Measurements from ENCODE around the gene LRRC8A.

The LRRC8A gene

DNA sequence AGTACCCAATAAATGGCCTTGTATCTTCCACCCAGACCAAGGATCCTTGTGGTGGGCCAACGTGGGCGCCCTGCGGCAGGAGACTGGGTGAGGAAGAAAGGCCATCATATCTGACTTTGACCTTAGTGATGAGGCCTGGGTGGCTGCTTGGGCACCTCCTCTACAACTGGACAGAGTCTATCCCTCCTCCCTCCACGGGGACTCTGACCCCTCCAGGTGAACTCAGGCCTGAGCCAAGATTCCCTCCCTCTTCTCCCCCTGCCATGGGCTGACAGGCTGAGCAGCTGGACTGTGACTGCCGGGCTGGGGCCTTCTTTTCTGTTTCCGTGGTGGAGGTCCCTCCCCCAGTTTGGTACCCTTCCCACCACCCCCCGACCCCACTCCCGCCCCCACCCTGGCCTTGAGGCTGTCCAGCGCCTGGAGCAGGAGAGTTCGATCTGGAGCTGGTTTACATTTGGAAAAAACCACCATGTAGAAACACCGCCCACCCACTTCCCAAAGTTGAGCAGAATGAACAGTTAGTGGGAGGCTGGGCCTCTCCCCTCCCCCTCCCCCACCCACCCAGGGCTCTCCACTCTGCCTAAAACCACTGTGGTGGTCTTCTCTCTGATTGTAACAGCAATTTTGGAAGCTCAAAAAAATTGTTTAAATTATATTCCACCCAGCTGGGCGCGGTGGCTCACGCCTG lies 37.6 kb downstream of the LRRC8A start:
- Histone ChIP-seq H3K27me3 (ENCODE audit: insufficient read depth, low read length) (no peaks in the 10 kb centered on the region), H3K9ac (ENCODE audit: low read length) (no peak overlapping the region), H3K4me1 (ENCODE audit: insufficient read depth, low read length, severe bottlenecking) (peaks cover 24% of the 10 kb centered on the region), H3K4me2 (ENCODE audit: low read length) (no peak overlapping the region), H3K27ac (ENCODE audit: low read depth, low read length, poor library complexity, severe bottlenecking) (no peak overlapping the region), H4K20me1 (ENCODE audit: insufficient read depth, low read length) (no peaks in the 10 kb centered on the region), H3K4me3 (ENCODE audit: low read depth, low read length, poor library complexity, severe bottlenecking) (no peak overlapping the region), H3F3A (ENCODE audit: insufficient read depth, low read length) (no peaks in the 10 kb centered on the region), H2AFZ (ENCODE audit: low read length) (no peak overlapping the region), H3K36me3 (ENCODE audit: insufficient read depth, low read length) (peaks cover 18% of the 10 kb centered on the region; the same call in 1 of the 2 replicates), H3K9me3 (ENCODE audit: low read length) (no peaks in the 10 kb centered on the region), H3K9me2 (ENCODE audit: low read depth, low read length) (no peaks in the 10 kb centered on the region), H3K79me2 (ENCODE audit: insufficient read depth, low read length) (no peaks in the 10 kb centered on the region)
- TF ChIP-seq EZH2 (IDR thresholded peaks at IDR 0.05; ENCODE audit: borderline replicate concordance, low read length): no peak
- TF ChIP-seq, protein P1, sequence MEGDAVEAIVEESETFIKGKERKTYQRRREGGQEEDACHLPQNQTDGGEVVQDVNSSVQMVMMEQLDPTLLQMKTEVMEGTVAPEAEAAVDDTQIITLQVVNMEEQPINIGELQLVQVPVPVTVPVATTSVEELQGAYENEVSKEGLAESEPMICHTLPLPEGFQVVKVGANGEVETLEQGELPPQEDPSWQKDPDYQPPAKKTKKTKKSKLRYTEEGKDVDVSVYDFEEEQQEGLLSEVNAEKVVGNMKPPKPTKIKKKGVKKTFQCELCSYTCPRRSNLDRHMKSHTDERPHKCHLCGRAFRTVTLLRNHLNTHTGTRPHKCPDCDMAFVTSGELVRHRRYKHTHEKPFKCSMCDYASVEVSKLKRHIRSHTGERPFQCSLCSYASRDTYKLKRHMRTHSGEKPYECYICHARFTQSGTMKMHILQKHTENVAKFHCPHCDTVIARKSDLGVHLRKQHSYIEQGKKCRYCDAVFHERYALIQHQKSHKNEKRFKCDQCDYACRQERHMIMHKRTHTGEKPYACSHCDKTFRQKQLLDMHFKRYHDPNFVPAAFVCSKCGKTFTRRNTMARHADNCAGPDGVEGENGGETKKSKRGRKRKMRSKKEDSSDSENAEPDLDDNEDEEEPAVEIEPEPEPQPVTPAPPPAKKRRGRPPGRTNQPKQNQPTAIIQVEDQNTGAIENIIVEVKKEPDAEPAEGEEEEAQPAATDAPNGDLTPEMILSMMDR (IDR thresholded peaks at IDR 0.05; ENCODE audit: low read length): no peak

DNA sequence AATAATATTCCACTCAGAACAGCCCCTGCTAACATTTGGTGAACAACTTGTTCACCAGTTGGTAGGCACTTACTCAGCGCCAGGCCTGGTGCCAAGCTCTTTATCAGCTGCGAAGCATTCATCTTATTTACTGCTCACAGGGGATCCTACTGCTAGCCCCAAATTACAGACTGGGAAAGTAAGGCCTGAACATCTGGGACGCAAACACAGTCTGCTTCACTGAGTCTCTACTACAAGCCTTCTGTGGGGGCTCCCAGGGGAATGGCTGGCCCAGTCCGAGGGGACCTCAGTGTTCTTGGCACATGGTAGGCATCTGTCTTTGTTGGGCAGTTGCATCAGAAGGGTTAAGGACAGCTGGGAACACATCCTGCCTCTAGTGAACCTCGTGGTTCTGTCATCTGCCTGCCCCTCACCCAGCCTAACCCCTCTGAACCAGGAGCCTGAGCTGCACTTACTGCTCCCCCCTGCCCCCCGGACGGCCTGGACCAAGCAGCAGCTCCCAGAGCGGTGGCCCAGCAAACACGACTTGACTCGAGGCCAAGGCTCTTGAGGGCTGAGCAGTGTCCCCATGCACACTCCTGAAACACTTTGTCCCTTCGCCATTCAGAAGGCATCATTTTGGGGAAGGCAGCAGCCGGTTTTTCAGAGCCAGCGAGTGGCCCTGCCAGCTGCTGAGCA lies 38.6 kb downstream of the LRRC8A start, which contains the start of gene PHYHD1:
PHYHD1 (plus strand) TSS at position 602 of the 678 bp plus-strand sequence. CDS start 1,342 bp downstream, outside the sequence.
- H3K4me1 ChIP-seq (ENCODE audit: insufficient read depth, low read length, severe bottlenecking): peaks cover 24% of the 10 kb centered on the region
- H2AFZ ChIP-seq (ENCODE audit: low read length): peak within 1 kb of the TSS; percentile 58
- peak within 1 kb of the TSS; percentile 84 for H3K9ac ChIP-seq (ENCODE audit: low read length)
- no peaks in the 10 kb centered on the region for H3K79me2 ChIP-seq (ENCODE audit: insufficient read depth, low read length)
- H3K4me2 ChIP-seq (ENCODE audit: low read length): peak within 1 kb of the TSS; percentile 66
- peak within 1 kb of the TSS; percentile 86 for H3K27ac ChIP-seq (ENCODE audit: low read depth, low read length, poor library complexity, severe bottlenecking)
- no peaks in the 10 kb centered on the region for H3F3A ChIP-seq (ENCODE audit: insufficient read depth, low read length)
- no peaks in the 10 kb centered on the region for H3K9me2 ChIP-seq (ENCODE audit: low read depth, low read length)
- peak within 1 kb of the TSS; percentile 64 for H3K4me3 ChIP-seq (ENCODE audit: low read depth, low read length, poor library complexity, severe bottlenecking)
- no peak for TF ChIP-seq EZH2 (IDR thresholded peaks at IDR 0.05; ENCODE audit: borderline replicate concordance, low read length)
- TF ChIP-seq, protein P1 (IDR thresholded peaks at IDR 0.05; ENCODE audit: low read length): no peak
- no peaks in the 10 kb centered on the region for H3K27me3 ChIP-seq (ENCODE audit: insufficient read depth, low read length)
- H3K9me3 ChIP-seq (ENCODE audit: low read length): no peaks in the 10 kb centered on the region
- H3K36me3 ChIP-seq (ENCODE audit: insufficient read depth, low read length): peaks cover 18% of the 10 kb centered on the region; the same call in 1 of the 2 replicates
- H4K20me1 ChIP-seq (ENCODE audit: insufficient read depth, low read length): no peaks in the 10 kb centered on the region

DNA sequence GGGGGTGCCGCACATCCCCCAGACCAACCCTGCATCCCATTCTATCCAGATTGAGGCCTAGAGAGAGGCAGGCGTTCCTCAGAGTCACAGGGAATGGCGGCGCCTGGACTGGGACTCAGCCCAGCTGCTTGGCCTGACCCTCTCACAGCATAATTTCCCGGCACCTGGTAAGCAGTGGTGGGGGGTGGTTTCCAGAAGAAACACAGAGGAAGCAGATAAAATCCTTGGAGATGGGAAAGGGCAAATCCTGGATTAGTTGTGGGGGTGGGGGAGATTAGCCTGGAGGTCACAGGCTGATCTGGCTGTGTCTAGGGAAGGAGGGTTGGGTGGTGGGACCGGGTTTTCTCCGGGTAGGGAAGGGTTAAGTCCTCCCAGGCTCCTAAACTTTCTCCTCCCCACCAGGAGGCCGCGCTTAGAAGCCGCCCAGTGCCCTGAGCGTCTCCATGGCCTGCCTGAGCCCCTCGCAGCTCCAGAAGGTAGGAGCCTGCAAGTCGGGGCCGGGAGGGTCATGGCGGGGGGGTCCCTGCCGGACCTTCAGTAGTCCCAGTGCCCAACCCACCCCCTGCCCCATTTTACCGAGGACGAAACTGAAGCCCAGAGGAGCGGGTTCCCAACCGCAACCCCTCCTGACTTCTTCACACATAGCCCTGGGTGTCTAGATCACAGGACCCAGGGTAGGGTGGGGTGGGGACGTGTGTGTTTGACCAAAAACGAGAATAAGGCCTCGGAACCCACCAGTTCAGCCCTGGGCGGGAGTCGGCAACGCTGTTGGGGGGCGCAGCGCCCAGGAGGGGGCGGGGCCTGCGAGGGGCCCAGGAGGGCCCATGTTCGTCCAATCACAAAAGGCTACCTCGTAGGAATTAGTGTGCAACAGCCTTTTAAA lies 40.2 kb downstream of the LRRC8A start:
- no peaks in the 10 kb centered on the region for H4K20me1 ChIP-seq (ENCODE audit: insufficient read depth, low read length)
- peaks cover 24% of the 10 kb centered on the region for H3K4me1 ChIP-seq (ENCODE audit: insufficient read depth, low read length, severe bottlenecking)
- TF ChIP-seq EZH2 (IDR thresholded peaks at IDR 0.05; ENCODE audit: borderline replicate concordance, low read length): no peak
- TF ChIP-seq, protein P1 (IDR thresholded peaks at IDR 0.05; ENCODE audit: low read length): no peak
- H3K9me2 ChIP-seq (ENCODE audit: low read depth, low read length): no peaks in the 10 kb centered on the region
- H3K36me3 ChIP-seq (ENCODE audit: insufficient read depth, low read length): peaks cover 10% of the 10 kb centered on the region; the same call in 1 of the 2 replicates
- peak overlapping the region; percentile 66 for H3K4me2 ChIP-seq (ENCODE audit: low read length)
- H3K27me3 ChIP-seq (ENCODE audit: insufficient read depth, low read length): no peaks in the 10 kb centered on the region
- no peaks in the 10 kb centered on the region for H3K9me3 ChIP-seq (ENCODE audit: low read length)
- H3F3A ChIP-seq (ENCODE audit: insufficient read depth, low read length): no peaks in the 10 kb centered on the region
- H3K27ac ChIP-seq (ENCODE audit: low read depth, low read length, poor library complexity, severe bottlenecking): peak overlapping the region; percentile 72
- peak overlapping the region; percentile 84 for H3K9ac ChIP-seq (ENCODE audit: low read length)
- H3K79me2 ChIP-seq (ENCODE audit: insufficient read depth, low read length): no peaks in the 10 kb centered on the region
- H2AFZ ChIP-seq (ENCODE audit: low read length): no peak overlapping the region; the same call in 1 of the 2 replicates
- peak overlapping the region; percentile 64 for H3K4me3 ChIP-seq (ENCODE audit: low read depth, low read length, poor library complexity, severe bottlenecking)
